BE2C (cell line): ENCODE measurements around the gene ZNF618.

Source experiments
- DNase-seq: peaks from one replicate; pipeline ENCODE4 v3.0.0-alpha.2; 2020
- H3K27me3 ChIP-seq: fragments of 250-450 bp; sonication (Bioruptor Pico); 2 replicates; pipeline ENCODE4 v1.5.1; 2020; ENCODE audit warnings: mild to moderate bottlenecking
- H3K36me3 ChIP-seq: fragments of 250-450 bp; sonication (Bioruptor Pico); 2 replicates; pipeline ENCODE4 v1.5.1; 2020; ENCODE audit warnings: mild to moderate bottlenecking
- H3K4me1 ChIP-seq: fragments of 250-450 bp; sonication (Bioruptor Pico); 2 replicates; pipeline ENCODE4 v1.5.1; 2020
- H3K4me3 ChIP-seq: 2 replicates; pipeline ENCODE4 v1.5.1; 2011; ENCODE audit warnings: low read depth, low read length
- H3K9me3 ChIP-seq: fragments of 250-450 bp; sonication (Bioruptor Pico); 2 replicates; pipeline ENCODE4 v1.5.1; 2020
- TF ChIP-seq, protein P1 (sequence below): IDR thresholded peaks from 2 replicates; pipeline ENCODE4 v1.5.1; 2012; ENCODE audit warnings: mild to moderate bottlenecking, low read depth, low read length

The ZNF618 gene

DNA sequence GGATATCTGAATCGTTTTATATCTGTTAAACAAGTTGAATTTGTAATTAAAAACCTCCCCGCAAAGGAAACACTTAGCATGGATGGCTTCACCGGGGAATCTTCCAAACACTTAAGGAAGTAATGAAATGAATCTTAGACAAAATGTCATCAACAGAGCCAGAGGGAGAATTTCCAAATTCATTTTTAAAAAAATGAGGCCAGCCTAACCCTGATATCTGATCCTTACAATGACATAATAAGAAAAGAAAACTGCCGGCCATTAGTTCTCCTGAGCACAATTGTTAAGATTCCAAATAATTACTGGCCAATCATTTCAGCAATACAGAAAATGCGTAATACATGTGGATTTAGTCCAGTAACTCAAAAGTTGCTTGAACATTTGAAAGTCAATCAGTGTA, 229.1 kb downstream of the ZNF618 start:
- no peak for DNase-seq
- Histone ChIP-seq H3K4me3 (no peak overlapping the region), H3K4me1 (no peaks in the 10 kb centered on the region), H3K27me3 (peaks cover 27% of the 10 kb centered on the region), H3K9me3 (no peaks in the 10 kb centered on the region), H3K36me3 (no peaks in the 10 kb centered on the region)
- TF ChIP-seq, protein P1, sequence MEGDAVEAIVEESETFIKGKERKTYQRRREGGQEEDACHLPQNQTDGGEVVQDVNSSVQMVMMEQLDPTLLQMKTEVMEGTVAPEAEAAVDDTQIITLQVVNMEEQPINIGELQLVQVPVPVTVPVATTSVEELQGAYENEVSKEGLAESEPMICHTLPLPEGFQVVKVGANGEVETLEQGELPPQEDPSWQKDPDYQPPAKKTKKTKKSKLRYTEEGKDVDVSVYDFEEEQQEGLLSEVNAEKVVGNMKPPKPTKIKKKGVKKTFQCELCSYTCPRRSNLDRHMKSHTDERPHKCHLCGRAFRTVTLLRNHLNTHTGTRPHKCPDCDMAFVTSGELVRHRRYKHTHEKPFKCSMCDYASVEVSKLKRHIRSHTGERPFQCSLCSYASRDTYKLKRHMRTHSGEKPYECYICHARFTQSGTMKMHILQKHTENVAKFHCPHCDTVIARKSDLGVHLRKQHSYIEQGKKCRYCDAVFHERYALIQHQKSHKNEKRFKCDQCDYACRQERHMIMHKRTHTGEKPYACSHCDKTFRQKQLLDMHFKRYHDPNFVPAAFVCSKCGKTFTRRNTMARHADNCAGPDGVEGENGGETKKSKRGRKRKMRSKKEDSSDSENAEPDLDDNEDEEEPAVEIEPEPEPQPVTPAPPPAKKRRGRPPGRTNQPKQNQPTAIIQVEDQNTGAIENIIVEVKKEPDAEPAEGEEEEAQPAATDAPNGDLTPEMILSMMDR, result no peak
